ENCODE measurements around the gene TRIM14.
A peak's percentile ranks its signal among the peaks of the same experiment; 100 is the strongest.
"Not testable (repeated sequence)": the region's sequence is repeated elsewhere in the genome, so short reads cannot be mapped to it uniquely, and the experiment has no call there.

The TRIM14 gene

DNA sequence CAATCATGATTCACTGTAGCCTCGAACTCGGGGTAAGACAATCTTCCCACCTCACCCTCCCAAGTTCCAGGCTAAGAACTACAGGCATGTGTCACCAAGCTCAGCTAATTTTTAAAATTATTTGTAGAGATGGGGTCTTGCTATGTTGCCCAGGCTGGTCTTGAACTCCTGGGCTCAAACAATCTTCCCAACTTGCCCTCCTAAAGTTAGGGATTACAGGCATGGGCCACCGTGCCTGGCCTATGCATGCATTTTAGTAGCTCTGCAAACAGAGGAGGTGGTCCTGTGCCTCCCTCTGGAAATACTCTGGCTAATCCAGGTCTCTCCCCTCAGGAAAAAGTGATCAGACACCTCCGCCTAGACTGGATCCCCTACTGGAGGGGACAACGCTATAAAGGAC lies 21.5 kb upstream of the TRIM14 start:
- DNase-seq = no peak

- no peak for DNase-seq
These were observed 17.5 kb upstream of the TRIM14 start for GRCh38 chr9:98136489-98136888.

- peak; percentile 4 for DNase-seq
These were observed 16.9 kb upstream of the TRIM14 start for GRCh38 chr9:98135938-98136337.

GRCh38 chr9:98135558-98135934 lies 16.5 kb upstream of the TRIM14 start:
- DNase-seq = no peak

DNA sequence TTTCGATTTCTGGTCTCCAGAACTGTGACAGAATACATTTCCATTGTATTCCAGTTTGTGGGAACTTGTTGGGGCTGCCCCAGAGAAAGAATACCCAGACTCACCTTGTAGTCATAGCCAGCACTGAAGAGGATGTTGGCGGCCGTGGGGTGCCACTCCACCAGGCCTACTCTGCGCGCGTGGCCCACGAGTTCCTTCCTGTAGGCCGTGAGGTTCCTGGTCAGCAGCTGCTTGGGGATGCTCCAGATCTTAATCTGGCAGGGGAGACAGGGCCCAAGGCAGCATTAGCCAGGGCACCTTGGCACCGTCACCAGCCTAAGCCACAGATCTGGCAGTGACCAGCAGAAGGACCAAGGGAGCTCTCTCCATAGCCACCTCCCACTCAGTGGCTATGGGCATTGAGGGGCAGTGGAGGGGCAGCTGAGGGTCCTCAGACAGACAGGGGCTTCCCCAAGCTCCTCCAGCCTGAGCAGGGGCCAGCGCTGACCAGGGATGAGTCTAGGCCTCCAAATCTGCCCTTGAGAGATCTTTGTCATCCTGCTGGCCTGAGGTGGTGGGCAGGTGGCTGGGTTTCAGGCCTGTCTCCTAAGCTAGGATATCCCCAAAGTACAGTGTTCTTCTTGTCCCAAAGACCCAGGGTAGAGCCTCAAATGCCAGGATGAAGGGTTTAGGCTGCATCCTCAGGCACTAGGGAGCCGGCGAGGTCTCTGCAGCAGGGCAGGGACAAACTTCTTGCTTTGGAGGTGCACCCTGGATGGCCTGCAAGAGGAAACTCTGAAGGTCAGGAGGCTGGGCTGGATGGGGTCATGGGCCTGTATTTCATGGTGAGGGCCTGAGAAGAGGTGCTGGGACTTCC lies 15.9 kb upstream of the TRIM14 start:
- DNase-seq = peak; percentile 21

DNA sequence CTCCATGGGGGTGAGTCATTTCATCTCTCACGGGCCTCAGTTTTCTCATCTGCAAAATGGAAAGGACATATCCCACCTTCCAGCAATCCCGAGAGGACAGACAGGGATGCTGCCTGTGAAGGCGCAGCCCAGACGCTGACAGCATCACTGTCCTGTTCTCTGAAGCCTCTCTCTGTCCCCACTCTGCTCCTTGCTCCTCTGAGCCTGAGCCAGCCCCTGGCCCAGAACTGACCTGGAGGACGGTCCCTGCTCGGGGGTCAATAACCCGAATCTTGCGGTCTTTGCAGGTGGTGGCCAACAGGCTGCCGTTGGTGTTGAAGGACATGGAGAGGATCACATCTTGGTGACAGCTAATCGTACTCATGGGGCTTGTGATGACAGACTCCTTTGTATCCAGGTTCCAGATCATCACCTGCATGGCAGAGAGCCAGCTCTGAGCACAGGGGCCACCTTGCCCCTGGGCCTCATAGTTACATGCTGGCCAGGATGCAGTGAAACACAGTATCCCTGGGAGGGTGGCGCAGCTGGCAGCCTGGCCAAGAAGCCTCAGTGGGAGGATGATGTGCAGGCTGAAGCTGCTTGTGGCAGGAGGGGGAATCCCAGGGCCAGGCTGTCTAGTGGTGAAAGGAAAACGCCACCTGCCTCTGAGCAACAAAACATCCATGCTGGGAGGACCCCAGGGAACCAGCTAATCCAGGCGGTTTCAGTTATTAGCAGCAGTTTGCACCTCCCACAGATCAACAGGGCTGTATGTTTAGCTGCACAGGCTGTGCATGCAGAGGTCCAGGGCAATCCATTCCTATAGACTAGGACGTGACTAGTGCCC lies 14.0 kb upstream of the TRIM14 start:
- peak; percentile 28 for DNase-seq

- peak; percentile 3 for DNase-seq
These were observed 13.1 kb upstream of the TRIM14 start for GRCh38 chr9:98132158-98132557.

- DNase-seq = peak; percentile 17
These were observed 11.7 kb upstream of the TRIM14 start for GRCh38 chr9:98130576-98131228.

GRCh38 chr9:98130060-98130459 lies 11.0 kb upstream of the TRIM14 start:
- DNase-seq = not testable (repeated sequence)

GRCh38 chr9:98129451-98129881 lies 10.4 kb upstream of the TRIM14 start:
- DNase-seq = no peak

- no peak for DNase-seq
These were observed 9.3 kb upstream of the TRIM14 start for GRCh38 chr9:98128316-98128715.

GRCh38 chr9:98127226-98127625 lies 8.2 kb upstream of the TRIM14 start:
- no peak for DNase-seq

DNA sequence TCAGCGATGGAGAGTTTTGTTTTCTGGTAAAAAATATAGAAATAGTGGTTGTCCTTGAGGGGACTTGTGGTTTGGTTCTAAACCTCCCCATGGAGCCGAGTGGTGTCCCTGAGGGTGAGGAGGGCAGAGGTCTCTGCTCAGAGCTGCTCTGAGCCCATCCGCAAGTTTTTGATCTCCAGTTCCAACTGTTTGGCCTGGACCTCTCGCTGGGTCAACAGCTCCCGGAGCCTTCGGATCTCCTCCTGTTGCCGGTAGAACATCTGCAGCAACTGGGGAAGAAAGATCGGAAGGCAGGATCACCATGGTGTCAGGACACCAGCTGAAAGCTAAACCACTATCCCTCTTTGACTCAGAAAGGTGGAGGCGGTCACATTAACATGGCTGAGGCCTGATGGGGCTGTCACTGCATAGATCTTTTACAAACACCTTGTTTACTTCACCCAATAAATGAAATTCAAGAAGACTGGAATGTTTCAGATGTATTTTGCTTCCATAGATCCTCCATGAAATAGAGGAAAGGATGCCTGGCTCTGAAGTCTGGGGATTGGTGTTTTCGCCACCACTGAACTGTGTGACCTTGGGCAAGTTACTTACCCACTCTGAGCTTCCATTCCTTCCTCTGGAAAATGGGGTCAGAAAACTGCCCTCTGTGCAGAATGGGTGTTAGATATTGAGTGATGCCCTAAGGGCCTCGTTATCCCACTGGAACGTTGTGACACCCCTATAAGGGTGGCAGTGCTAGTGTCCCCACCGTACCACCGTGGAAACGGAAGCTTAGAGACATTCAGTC lies 5.8 kb upstream of the TRIM14 start:
- DNase-seq = no peak

- not testable (repeated sequence) for DNase-seq
These were observed 5.1 kb upstream of the TRIM14 start for GRCh38 chr9:98124091-98124490.

- no peak for DNase-seq
These were observed 2.0 kb upstream of the TRIM14 start for GRCh38 chr9:98121058-98121457.

DNA sequence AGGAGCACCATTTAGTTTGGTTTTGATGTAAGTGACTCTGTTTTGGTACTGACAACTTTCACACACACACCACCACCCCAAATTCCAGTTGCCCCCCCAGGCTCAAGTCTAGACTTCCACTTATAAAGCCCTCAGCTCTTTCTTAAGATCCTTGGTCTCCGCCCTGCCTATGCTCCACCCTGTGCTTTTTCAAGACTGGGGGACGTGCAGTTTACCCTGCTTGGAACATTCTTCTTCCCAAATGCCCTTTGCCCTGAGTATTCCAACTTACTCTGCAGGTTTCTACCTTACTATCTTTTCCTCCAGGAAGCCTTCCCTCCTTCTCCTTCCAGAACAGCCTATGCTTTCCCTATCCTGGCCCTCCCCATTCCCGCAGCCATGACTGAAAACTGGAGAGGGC lies 1.5 kb upstream of the TRIM14 start:
- no peak for DNase-seq

GRCh38 chr9:98117984-98118639 lies 910 bp downstream of the TRIM14 start:
- peak; percentile 47 for DNase-seq

DNA sequence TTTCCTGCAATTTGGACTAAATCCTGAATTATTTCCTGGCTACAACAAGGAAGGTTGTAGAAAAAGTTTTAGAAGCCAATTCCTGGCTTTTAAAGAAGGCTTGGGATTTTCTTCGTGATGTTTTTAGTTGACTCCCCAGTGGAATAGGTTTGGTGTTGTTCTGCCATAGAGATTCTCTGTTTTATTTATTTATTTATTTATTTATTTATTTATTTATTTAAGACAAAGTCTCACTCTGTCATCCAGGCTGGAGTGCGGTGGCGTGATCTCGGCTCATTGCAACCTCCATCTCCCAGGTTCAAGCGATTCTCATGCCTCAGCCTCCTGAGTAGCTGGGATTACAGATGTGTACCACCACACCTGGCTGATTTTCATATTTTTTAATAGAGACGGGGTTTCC lies 1.9 kb downstream of the TRIM14 start:
- DNase-seq = not testable (repeated sequence)

GRCh38 chr9:98109052-98109451 lies 10.0 kb downstream of the TRIM14 start:
- DNase-seq = no peak

DNA sequence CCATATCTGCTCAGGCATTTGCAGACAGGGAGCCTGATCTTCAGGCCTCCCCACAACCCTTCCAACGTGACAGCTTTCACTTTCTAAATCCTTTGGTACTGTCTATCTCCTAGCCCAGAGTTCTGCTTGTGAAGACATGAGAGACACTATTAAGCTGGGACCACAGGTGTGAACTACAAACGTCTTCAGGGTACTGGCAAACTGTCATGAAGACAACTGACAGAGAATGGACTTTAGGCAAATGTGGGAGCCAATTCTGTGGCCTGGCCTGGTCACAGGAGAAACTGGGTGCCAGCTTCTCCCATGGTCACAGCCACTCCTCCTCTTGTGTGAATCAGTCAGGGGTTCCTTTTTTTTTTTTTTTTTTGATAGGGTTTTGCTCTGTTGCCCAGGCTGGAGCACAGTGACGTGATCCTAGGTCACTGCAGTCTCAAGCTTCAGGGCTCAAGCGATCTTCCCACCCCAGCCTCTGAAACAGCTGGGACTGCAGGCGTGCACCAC lies 10.4 kb downstream of the TRIM14 start:
- DNase-seq = no peak

DNA sequence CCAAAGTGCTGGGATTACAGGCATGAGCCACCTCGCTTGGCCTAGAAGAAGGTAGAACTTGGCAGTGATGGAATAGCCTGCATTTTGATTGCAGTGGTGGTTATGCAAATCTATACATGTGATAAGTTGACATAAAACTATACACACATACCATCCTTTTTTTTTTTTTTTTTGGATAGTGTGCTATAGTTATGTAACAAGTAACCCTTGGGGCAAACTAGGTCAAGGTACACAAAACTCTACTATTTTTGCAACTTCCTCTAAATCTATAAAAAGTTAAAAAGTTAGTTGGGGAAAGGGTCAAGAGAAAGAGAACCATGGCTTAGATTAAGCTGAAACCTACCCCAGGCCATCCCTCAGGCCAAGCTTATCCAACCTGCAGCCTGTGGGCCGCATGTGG lies 11.1 kb downstream of the TRIM14 start:
- no peak for DNase-seq

DNA sequence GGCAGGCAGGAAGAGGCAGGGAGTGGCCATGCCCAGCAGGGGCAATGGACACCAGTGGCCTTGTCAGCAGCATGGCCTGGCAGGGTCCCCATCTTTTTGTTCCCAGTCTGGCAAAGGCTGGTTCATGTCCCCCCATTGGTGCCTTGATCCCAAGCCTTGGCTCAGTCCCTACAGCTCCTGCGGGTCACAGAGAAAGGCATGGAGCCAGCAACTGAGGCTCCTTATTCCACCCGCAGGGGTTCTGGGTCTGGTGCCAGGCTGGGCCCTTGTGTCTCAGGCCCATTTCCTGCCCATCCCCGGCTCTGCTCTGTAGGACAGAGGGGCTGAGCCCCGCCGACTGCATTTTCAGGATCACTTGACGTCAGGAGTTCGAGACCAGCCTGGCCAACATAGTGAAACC lies 14.0 kb downstream of the TRIM14 start:
- DNase-seq = no peak

Data from activated CD4-positive, CD25-positive, alpha-beta regulatory T cell treated with anti-CD3 and anti-CD28 coated beads, Interleukin-2, amount 50 U/mL, for 72 hours (primary cell).